SK-N-SH treated with all-trans-retinoic acid at 6 μM for 48 hours (cell line): ENCODE measurements around the gene SEMA3E.

Source experiments
- ATAC-seq: fragments of 200-7000 bp; cut with Tn5 transposase; 3 replicates; pipeline ENCODE4 v1.9.1; 2020; ENCODE audit warnings: mild to moderate bottlenecking, moderate library complexity
- ARNTL ChIP-seq: fragments of 450-650 bp; formaldehyde crosslinking; IDR thresholded peaks from 2 replicates; pipeline ENCODE4 v1.5.0; 2020; ENCODE audit warnings: low read depth, mild to moderate bottlenecking, moderate library complexity, borderline replicate concordance
- BACH2 ChIP-seq: fragments of 250-450 bp; sonication (Bioruptor Pico); IDR thresholded peaks from 2 replicates; pipeline ENCODE4 v1.9.0; 2021; ENCODE audit warnings: mild to moderate bottlenecking, borderline replicate concordance
- CREB5 ChIP-seq: fragments of 250-450 bp; sonication (Bioruptor Pico); IDR thresholded peaks from 2 replicates; pipeline ENCODE4 v1.5.1; 2020; ENCODE audit warnings: low read depth, mild to moderate bottlenecking, moderate library complexity
- CSDC2 ChIP-seq: fragments of 250-450 bp; sonication (Bioruptor Pico); IDR thresholded peaks from 2 replicates; pipeline ENCODE4 v1.5.0; 2020; ENCODE audit warnings: mild to moderate bottlenecking, moderate library complexity
- CSRNP3 ChIP-seq: fragments of 250-450 bp; sonication (Bioruptor Pico); IDR thresholded peaks from 2 replicates; pipeline ENCODE4 v1.5.1; 2021; ENCODE audit warnings: mild to moderate bottlenecking, moderate library complexity
- ESRRG ChIP-seq: fragments of 250-450 bp; sonication (Bioruptor Pico); IDR thresholded peaks from 2 replicates; pipeline ENCODE4 v1.6.1; 2021; ENCODE audit warnings: mild to moderate bottlenecking
- GLIS3 ChIP-seq: fragments of 250-450 bp; sonication (Bioruptor Pico); IDR thresholded peaks from 2 replicates; pipeline ENCODE4 v1.5.0; 2020; ENCODE audit warnings: mild to moderate bottlenecking, moderate library complexity
- ISL1 ChIP-seq: fragments of 250-450 bp; sonication (Bioruptor Pico); IDR thresholded peaks from 2 replicates; pipeline ENCODE4 v2.1.2; 2022; ENCODE audit warnings: mild to moderate bottlenecking, moderate library complexity
- OSR1 ChIP-seq: fragments of 250-450 bp; sonication (Bioruptor Pico); IDR thresholded peaks from 2 replicates; pipeline ENCODE4 v1.8.0; 2022; ENCODE audit warnings: moderate library complexity, mild to moderate bottlenecking, inconsistent platforms
- PATZ1 ChIP-seq: fragments of 250-450 bp; sonication (Bioruptor Pico); IDR thresholded peaks from 2 replicates; pipeline ENCODE4 v1.8.0; 2020; ENCODE audit warnings: mild to moderate bottlenecking, moderate library complexity, borderline replicate concordance
- POU6F1 ChIP-seq: fragments of 250-450 bp; sonication (Bioruptor Pico); IDR thresholded peaks from 2 replicates; pipeline ENCODE4 v1.8.0; 2021; ENCODE audit warnings: low read depth, mild to moderate bottlenecking, moderate library complexity, borderline replicate concordance
- PPARA ChIP-seq: fragments of 250-450 bp; sonication (Bioruptor Pico); IDR thresholded peaks from 2 replicates; pipeline ENCODE4 v1.5.0; 2020; ENCODE audit warnings: mild to moderate bottlenecking, borderline replicate concordance
- RARB ChIP-seq: fragments of 250-450 bp; sonication (Bioruptor Pico); IDR thresholded peaks from 2 replicates; pipeline ENCODE4 v1.8.0; 2021; ENCODE audit warnings: mild to moderate bottlenecking, moderate library complexity
- SNAI2 ChIP-seq: fragments of 250-450 bp; sonication (Bioruptor Pico); IDR thresholded peaks from 2 replicates; pipeline ENCODE4 v1.5.0; 2020; ENCODE audit warnings: mild to moderate bottlenecking, moderate library complexity
- TCF4 ChIP-seq: fragments of 250-450 bp; sonication (Bioruptor Pico); IDR thresholded peaks from 2 replicates; pipeline ENCODE4 v1.8.0; 2021; ENCODE audit warnings: mild to moderate bottlenecking, moderate library complexity, borderline replicate concordance
- TOX ChIP-seq: fragments of 250-450 bp; sonication (Bioruptor Pico); IDR thresholded peaks from 2 replicates; pipeline ENCODE4 v1.8.0; 2021; ENCODE audit warnings: mild to moderate bottlenecking, moderate library complexity, borderline replicate concordance
- TSHZ2 ChIP-seq: fragments of 250-450 bp; sonication (Bioruptor Pico); IDR thresholded peaks from 2 replicates; pipeline ENCODE4 v1.5.0; 2020; ENCODE audit warnings: mild to moderate bottlenecking, moderate library complexity
- ZC3H10 ChIP-seq: fragments of 250-450 bp; sonication (Bioruptor Pico); IDR thresholded peaks from 2 replicates; pipeline ENCODE4 v1.5.1; 2021; ENCODE audit warnings: mild to moderate bottlenecking, moderate library complexity
- ZFP3 ChIP-seq: fragments of 250-450 bp; sonication (Bioruptor Pico); IDR thresholded peaks from 2 replicates; pipeline ENCODE4 v1.5.0; 2020; ENCODE audit warnings: mild to moderate bottlenecking, moderate library complexity
- ZFP30 ChIP-seq: fragments of 450-650 bp; formaldehyde crosslinking; IDR thresholded peaks from 2 replicates; pipeline ENCODE4 v1.5.0; 2022; ENCODE audit warnings: mild to moderate bottlenecking, moderate library complexity
- ZNF565 ChIP-seq: fragments of 450-650 bp; formaldehyde crosslinking; conservative IDR thresholded peaks from 2 replicates; pipeline ENCODE4 v1.5.0; 2020; ENCODE audit warnings: low read depth, mild to moderate bottlenecking, moderate library complexity
- ZNF70 ChIP-seq: fragments of 450-650 bp; formaldehyde crosslinking; IDR thresholded peaks from 2 replicates; pipeline ENCODE4 v1.5.0; 2020; ENCODE audit warnings: mild to moderate bottlenecking, moderate library complexity
- ZNF8 ChIP-seq: fragments of 450-650 bp; formaldehyde crosslinking; IDR thresholded peaks from 2 replicates; pipeline ENCODE4 v1.5.0; 2020; ENCODE audit warnings: mild to moderate bottlenecking, moderate library complexity

The SEMA3E gene

GRCh38 chr7:83611776-83612175, 37.2 kb downstream of the SEMA3E start:
- ATAC-seq = no peak
- no peak for TF ChIP-seq TSHZ2
- no peak for TF ChIP-seq TCF4 (CRISPR knock-in tag)
- TF ChIP-seq ZNF8 (CRISPR knock-in tag) = no peak
- TF ChIP-seq ZFP3 = no peak
- TF ChIP-seq POU6F1 (CRISPR knock-in tag) = no peak
- no peak for TF ChIP-seq SNAI2 (CRISPR knock-in tag)
- TF ChIP-seq ARNTL (CRISPR knock-in tag) = no peak
- TF ChIP-seq ZNF565 (CRISPR knock-in tag) = no peak

GRCh38 chr7:83610649-83611304, 38.2 kb downstream of the SEMA3E start:
- TF ChIP-seq PPARA (CRISPR knock-in tag) = no peak
- no peak for TF ChIP-seq ZNF70 (CRISPR knock-in tag)
- TF ChIP-seq SNAI2 (CRISPR knock-in tag) = no peak
- no peak for TF ChIP-seq POU6F1 (CRISPR knock-in tag)
- TF ChIP-seq ZNF8 (CRISPR knock-in tag) = no peak
- TF ChIP-seq ISL1 (CRISPR knock-in tag) = no peak
- no peak for TF ChIP-seq CSDC2 (CRISPR knock-in tag)
- no peak for TF ChIP-seq TOX
- TF ChIP-seq CREB5 (CRISPR knock-in tag) = no peak
- TF ChIP-seq GLIS3 (CRISPR knock-in tag) = no peak
- TF ChIP-seq ESRRG = no peak
- no peak for TF ChIP-seq ZNF565 (CRISPR knock-in tag)
- TF ChIP-seq OSR1 (CRISPR knock-in tag) = no peak
- TF ChIP-seq TCF4 (CRISPR knock-in tag) = no peak
- TF ChIP-seq BACH2 (CRISPR knock-in tag) = no peak
- no peak for TF ChIP-seq ZC3H10 (CRISPR knock-in tag)
- TF ChIP-seq ZFP30 = no peak
- no peak for TF ChIP-seq RARB
- ATAC-seq = no peak

GRCh38 chr7:83608716-83609115, 40.2 kb downstream of the SEMA3E start:
- TF ChIP-seq CSDC2 (CRISPR knock-in tag) (no peak), BACH2 (CRISPR knock-in tag) (no peak), ESRRG (no peak), ISL1 (CRISPR knock-in tag) (no peak), ARNTL (CRISPR knock-in tag) (no peak), CSRNP3 (CRISPR knock-in tag) (no peak), ZNF70 (CRISPR knock-in tag) (no peak), PATZ1 (no peak), ZNF8 (CRISPR knock-in tag) (no peak), TCF4 (CRISPR knock-in tag) (no peak), CREB5 (CRISPR knock-in tag) (no peak), PPARA (CRISPR knock-in tag) (no peak), ZNF565 (CRISPR knock-in tag) (no peak), GLIS3 (CRISPR knock-in tag) (no peak), RARB (no peak)
- ATAC-seq = no peak
